HepG2 (cell line): ENCODE measurements around the gene CYB561. TPM values are rescaled to one million over a fixed set of nuclear protein-coding genes. Genes with fewer than 3 reads are reported as not detected.

ENCODE experiments used
- ATAC-seq: fragments of 200-7000 bp; cut with Tn5 transposase; 3 replicates; pipeline ENCODE4 v1.9.1; 2020; ENCODE audit warnings: mild to moderate bottlenecking, moderate library complexity
- BruUV-seq: library from RNA; stranded (reverse); fragments of 400-500 nt; replicated peaks from 2 replicates; lab custom pipeline; 2021; lab: Mats Ljungman, UMichigan
- CTCF ChIA-PET: fragments of 300-600 bp; formaldehyde crosslinking; extraction: SDS; loops from one replicate; lab custom pipeline; 2021; ENCODE audit warnings: low total read pairs, inconsistent platforms, low intra/inter-chr PET ratio; lab: Yijun Ruan, JAX
- POLR2A ChIA-PET: fragments of 350-600 bp; sonication (Branson Sonifier 250); formaldehyde crosslinking; loops from one replicate; lab custom pipeline; 2020; ENCODE audit warnings: antibody characterized with exemption, inconsistent platforms; lab: Yijun Ruan, JAX
- DNase-seq: peaks from one replicate; pipeline ENCODE4 v3.0.0-alpha.2; 2015; ENCODE audit warnings: low spot score
- FAIRE-seq: peaks from 3 replicates; lab custom pipeline; 2011; peaks lifted over from hg19 to GRCh38; lab: Jason Lieb, UNC
- H2AFZ ChIP-seq: one replicate; pipeline ENCODE4 v1.6.1; 2011; ENCODE audit warnings: low read length, inconsistent platforms
- H3K27ac ChIP-seq: fragments of 300-600 bp; 3 replicates; pipeline ENCODE4 v1.8.0; 2011; ENCODE audit warnings: mixed run types, mild to moderate bottlenecking, mixed read lengths, low read length, inconsistent platforms; ENCODE audit not compliant: insufficient read depth; ENCODE audit errors: extremely low read length
- H3K27me3 ChIP-seq, 2 experiments: fragments of 200-600 bp in 1 of 2; 2 replicates in 1 of 2; 3 replicates in 1 of 2; pipeline versions ENCODE4 v1.6.0 to v1.8.0; 2011; ENCODE audit warnings: low read length in 2 of 2, mild to moderate bottlenecking in 2 of 2, moderate library complexity in 2 of 2, inconsistent platforms in 1 of 2; ENCODE audit not compliant: insufficient read depth in 2 of 2, control insufficient read depth in 1 of 2
- H3K36me3 ChIP-seq, 2 experiments: fragments of 200-600 bp in 1 of 2; replicated peaks in 1 of 2; 2 replicates in 1 of 2; 3 replicates in 1 of 2; pipeline versions ENCODE4 v1.5.1 to v1.8.0; 2011; ENCODE audit warnings: low read length in 2 of 2, inconsistent platforms in 1 of 2; ENCODE audit not compliant: insufficient read depth in 2 of 2, control insufficient read depth in 1 of 2
- H3K4me1 ChIP-seq: 2 replicates; pipeline ENCODE4 v1.5.1; 2012; ENCODE audit warnings: low read length, inconsistent platforms; ENCODE audit not compliant: insufficient read depth
- H3K4me2 ChIP-seq: 2 replicates; pipeline ENCODE4 v1.6.0; 2011; ENCODE audit warnings: low read depth, low read length, inconsistent platforms
- H3K4me3 ChIP-seq, 3 experiments: fragments of 200-600 bp in 1 of 3; sonication (generic), shearing (Covaris generic) in 1 of 3; replicated peaks in 1 of 3; 2 replicates each; pipeline ENCODE4 v1.5.1; 2011 to 2016; ENCODE audit warnings: low read length in 3 of 3, inconsistent platforms in 2 of 3, low read depth in 2 of 3, mild to moderate bottlenecking in 2 of 3, control low read depth in 1 of 3, mixed read lengths in 1 of 3; ENCODE audit not compliant: insufficient read depth in 1 of 3
- H3K79me2 ChIP-seq: one replicate; pipeline ENCODE4 v1.6.1; 2011; ENCODE audit warnings: low read length, inconsistent platforms; ENCODE audit not compliant: insufficient read depth
- H3K9ac ChIP-seq: 2 replicates; pipeline ENCODE4 v1.6.0; 2011; ENCODE audit warnings: mild to moderate bottlenecking, low read depth, low read length, inconsistent platforms; ENCODE audit not compliant: insufficient read depth
- H3K9me3 ChIP-seq: 2 replicates; pipeline ENCODE4 v1.5.1; 2012; ENCODE audit warnings: mild to moderate bottlenecking, low read length
- H4K20me1 ChIP-seq: 2 replicates; pipeline ENCODE4 v1.6.0; 2011; ENCODE audit warnings: inconsistent platforms, mild to moderate bottlenecking, low read length, moderate library complexity; ENCODE audit not compliant: insufficient read depth
- HNRNPK ChIP-seq: fragments of 200-400 bp; formaldehyde crosslinking; IDR thresholded peaks from 2 replicates; pipeline ENCODE4 v1.6.1; 2018; ENCODE audit warnings: low read length, low read depth, moderate library complexity, mild to moderate bottlenecking; ENCODE audit not compliant: poor library complexity, severe bottlenecking
- SRSF4 ChIP-seq: fragments of 200-400 bp; formaldehyde crosslinking; IDR thresholded peaks from one replicate; pipeline ENCODE4 v1.6.1; 2018; ENCODE audit warnings: mild to moderate bottlenecking, low read depth, low read length, moderate library complexity; ENCODE audit not compliant: poor library complexity, severe bottlenecking
- ZBTB33 ChIP-seq: sonication (generic); formaldehyde crosslinking; IDR thresholded peaks from 2 replicates; pipeline ENCODE4 v1.4.0; 2020; ENCODE audit warnings: missing genetic modification reagents
- WGBS: methylation state at CpG from one replicate; pipeline ENCODE4 v1.1.6; 2017; ENCODE audit warnings: low lambda C conversion rate; 5-methylcytosine and 5-hydroxymethylcytosine counted together
- in situ Hi-C: cut with HindIII; loops from 2 replicates; pipeline ENCODE4 v1.10.0; 2017; ENCODE audit warnings: low pct_unique_long_range_greater_than_20kb; ENCODE audit not compliant: extremely low pct_ligation_motif_present
- intact Hi-C: fragments of 100-400 bp; cut with micrococcal nuclease; formaldehyde crosslinking; loops from one replicate; pipeline ENCODE4 v1.10.0; 2022; ENCODE audit not compliant: unreplicated experiment
- polyA plus RNA-seq, 8 experiments: library from polyadenylated mRNA; depleted of rRNA in 3 of 8; stranded (reverse) in 7 of 8; unstranded in 1 of 8; fragments of >200 nt; fragmentation: Illumina TruSeq in 4 of 8; extraction: Trizol in 4 of 8; gene quantifications; 2 replicates each; pipeline versions ENCODE4 v1.2.1 to v1.2.3, GENCODE V29; 2011 to 2016; ENCODE audit warnings: low read depth in 4 of 8, missing spikeins in 1 of 8, mixed read lengths in 1 of 8; ENCODE audit not compliant: insufficient read depth in 1 of 8
- total RNA-seq, 5 experiments: library from RNA; depleted of rRNA; stranded (reverse); fragments of >200 nt; fragmentation: Illumina TruSeq; extraction: Trizol; gene quantifications; 2 replicates each; pipeline ENCODE4 v1.2.3, GENCODE V29; 2016; ENCODE audit warnings: low read depth in 1 of 5
- TF ChIP-seq, protein P1 (sequence below): sonication (generic); formaldehyde crosslinking; IDR thresholded peaks from 2 replicates; pipeline ENCODE4 v1.4.0; 2020; ENCODE audit warnings: missing genetic modification reagents, borderline replicate concordance
- TF ChIP-seq, protein P2 (sequence below): sonication (generic); formaldehyde crosslinking; IDR thresholded peaks from 2 replicates; pipeline ENCODE4 v1.4.0; 2020; ENCODE audit warnings: mild to moderate bottlenecking, missing genetic modification reagents
- TF ChIP-seq, protein P3 (sequence below): sonication (generic); formaldehyde crosslinking; IDR thresholded peaks from 2 replicates; pipeline ENCODE4 v1.4.0; 2020; ENCODE audit warnings: missing genetic modification reagents

CYB561 gene
- total and polyA plus RNA-seq, 2 of the 13 experiments (the other 11 are each of a cell fraction or from before 2014, with no cell fraction given): 1.5 to 6.7 TPM

DNA sequence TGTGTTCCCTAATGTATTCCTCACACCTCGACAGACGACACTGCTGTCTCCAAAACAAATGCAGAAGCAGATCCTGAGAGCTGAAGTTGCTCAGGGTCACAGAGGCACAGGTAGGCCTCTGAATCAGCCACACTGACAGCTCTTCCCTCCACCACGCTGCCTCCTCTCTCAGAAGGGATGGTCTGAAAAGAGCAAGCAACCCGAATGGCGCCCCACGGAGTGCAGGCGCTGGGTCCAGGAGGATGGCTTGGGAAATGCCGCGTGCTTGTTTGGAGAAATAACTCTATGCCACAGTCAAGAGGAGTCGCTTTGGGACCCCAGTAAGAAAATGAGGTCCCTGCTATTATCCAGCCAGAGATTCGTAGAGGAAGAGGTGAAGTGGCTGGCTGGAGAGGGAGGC is 15.9 kb downstream of the CYB561 start:
- Histone ChIP-seq H3K27me3 (peaks cover 0 to 20% of the 10 kb centered on the region in 2 experiments; a peak in 3 of 5 replicates), H3K79me2 (no peaks in the 10 kb centered on the region), H3K4me1 (peaks cover 60% of the 10 kb centered on the region), H3K4me3 (no peak overlapping the region), H3K4me2 (no peak overlapping the region), H3K27ac (no peak overlapping the region), H3K9ac (no peak overlapping the region), H4K20me1 (no peaks in the 10 kb centered on the region), H2AFZ (no peak overlapping the region)
- in situ Hi-C loops: no loop called here
- 69% methylated on average over 11 of the region's 11 CpGs for WGBS
- DNase-seq: no peak
- CTCF ChIA-PET: no interaction called here
- POLR2A ChIA-PET: interaction anchor here (0.7 kb wide), 1 partner anchor 322 kb away, joined by 4 read pairs; no protein-coding TSS in a partner anchor
- intact Hi-C loops: no loop called here
- TF ChIP-seq HNRNPK: no peak
- no peak for TF ChIP-seq SRSF4
- TF ChIP-seq ZBTB33 (CRISPR knock-in tag): peak; percentile 80; the same call in 1 of the 2 replicates
- TF ChIP-seq, protein P1, sequence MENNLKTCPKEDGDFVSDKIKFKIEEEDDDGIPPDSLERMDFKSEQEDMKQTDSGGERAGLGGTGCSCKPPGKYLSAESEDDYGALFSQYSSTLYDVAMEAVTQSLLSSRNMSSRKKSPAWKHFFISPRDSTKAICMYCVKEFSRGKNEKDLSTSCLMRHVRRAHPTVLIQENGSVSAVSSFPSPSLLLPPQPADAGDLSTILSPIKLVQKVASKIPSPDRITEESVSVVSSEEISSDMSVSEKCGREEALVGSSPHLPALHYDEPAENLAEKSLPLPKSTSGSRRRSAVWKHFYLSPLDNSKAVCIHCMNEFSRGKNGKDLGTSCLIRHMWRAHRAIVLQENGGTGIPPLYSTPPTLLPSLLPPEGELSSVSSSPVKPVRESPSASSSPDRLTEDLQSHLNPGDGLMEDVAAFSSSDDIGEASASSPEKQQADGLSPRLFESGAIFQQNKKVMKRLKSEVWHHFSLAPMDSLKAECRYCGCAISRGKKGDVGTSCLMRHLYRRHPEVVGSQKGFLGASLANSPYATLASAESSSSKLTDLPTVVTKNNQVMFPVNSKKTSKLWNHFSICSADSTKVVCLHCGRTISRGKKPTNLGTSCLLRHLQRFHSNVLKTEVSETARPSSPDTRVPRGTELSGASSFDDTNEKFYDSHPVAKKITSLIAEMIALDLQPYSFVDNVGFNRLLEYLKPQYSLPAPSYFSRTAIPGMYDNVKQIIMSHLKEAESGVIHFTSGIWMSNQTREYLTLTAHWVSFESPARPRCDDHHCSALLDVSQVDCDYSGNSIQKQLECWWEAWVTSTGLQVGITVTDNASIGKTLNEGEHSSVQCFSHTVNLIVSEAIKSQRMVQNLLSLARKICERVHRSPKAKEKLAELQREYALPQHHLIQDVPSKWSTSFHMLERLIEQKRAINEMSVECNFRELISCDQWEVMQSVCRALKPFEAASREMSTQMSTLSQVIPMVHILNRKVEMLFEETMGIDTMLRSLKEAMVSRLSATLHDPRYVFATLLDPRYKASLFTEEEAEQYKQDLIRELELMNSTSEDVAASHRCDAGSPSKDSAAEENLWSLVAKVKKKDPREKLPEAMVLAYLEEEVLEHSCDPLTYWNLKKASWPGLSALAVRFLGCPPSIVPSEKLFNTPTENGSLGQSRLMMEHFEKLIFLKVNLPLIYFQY (CRISPR knock-in tag): no peak
- TF ChIP-seq, protein P2, sequence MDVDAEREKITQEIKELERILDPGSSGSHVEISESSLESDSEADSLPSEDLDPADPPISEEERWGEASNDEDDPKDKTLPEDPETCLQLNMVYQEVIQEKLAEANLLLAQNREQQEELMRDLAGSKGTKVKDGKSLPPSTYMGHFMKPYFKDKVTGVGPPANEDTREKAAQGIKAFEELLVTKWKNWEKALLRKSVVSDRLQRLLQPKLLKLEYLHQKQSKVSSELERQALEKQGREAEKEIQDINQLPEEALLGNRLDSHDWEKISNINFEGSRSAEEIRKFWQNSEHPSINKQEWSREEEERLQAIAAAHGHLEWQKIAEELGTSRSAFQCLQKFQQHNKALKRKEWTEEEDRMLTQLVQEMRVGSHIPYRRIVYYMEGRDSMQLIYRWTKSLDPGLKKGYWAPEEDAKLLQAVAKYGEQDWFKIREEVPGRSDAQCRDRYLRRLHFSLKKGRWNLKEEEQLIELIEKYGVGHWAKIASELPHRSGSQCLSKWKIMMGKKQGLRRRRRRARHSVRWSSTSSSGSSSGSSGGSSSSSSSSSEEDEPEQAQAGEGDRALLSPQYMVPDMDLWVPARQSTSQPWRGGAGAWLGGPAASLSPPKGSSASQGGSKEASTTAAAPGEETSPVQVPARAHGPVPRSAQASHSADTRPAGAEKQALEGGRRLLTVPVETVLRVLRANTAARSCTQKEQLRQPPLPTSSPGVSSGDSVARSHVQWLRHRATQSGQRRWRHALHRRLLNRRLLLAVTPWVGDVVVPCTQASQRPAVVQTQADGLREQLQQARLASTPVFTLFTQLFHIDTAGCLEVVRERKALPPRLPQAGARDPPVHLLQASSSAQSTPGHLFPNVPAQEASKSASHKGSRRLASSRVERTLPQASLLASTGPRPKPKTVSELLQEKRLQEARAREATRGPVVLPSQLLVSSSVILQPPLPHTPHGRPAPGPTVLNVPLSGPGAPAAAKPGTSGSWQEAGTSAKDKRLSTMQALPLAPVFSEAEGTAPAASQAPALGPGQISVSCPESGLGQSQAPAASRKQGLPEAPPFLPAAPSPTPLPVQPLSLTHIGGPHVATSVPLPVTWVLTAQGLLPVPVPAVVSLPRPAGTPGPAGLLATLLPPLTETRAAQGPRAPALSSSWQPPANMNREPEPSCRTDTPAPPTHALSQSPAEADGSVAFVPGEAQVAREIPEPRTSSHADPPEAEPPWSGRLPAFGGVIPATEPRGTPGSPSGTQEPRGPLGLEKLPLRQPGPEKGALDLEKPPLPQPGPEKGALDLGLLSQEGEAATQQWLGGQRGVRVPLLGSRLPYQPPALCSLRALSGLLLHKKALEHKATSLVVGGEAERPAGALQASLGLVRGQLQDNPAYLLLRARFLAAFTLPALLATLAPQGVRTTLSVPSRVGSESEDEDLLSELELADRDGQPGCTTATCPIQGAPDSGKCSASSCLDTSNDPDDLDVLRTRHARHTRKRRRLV (CRISPR knock-in tag): no peak
- TF ChIP-seq, protein P3, sequence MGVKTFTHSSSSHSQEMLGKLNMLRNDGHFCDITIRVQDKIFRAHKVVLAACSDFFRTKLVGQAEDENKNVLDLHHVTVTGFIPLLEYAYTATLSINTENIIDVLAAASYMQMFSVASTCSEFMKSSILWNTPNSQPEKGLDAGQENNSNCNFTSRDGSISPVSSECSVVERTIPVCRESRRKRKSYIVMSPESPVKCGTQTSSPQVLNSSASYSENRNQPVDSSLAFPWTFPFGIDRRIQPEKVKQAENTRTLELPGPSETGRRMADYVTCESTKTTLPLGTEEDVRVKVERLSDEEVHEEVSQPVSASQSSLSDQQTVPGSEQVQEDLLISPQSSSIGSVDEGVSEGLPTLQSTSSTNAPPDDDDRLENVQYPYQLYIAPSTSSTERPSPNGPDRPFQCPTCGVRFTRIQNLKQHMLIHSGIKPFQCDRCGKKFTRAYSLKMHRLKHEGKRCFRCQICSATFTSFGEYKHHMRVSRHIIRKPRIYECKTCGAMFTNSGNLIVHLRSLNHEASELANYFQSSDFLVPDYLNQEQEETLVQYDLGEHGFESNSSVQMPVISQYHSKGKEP (CRISPR knock-in tag): no peak
- TF ChIP-seq, all 625 proteins: peak for 1
- Histone ChIP-seq H3K36me3 (no peaks in the 10 kb centered on the region), H3K9me3 (no peaks in the 10 kb centered on the region)
- ATAC-seq (no peak), FAIRE-seq (no peak)
- no TSS peak for BruUV-seq
